Duodenal mucosa (tissue), 2 donors: ENCODE measurements around the gene MERTK.

Experiments
- H3K27ac ChIP-seq: one replicate; pipeline ENCODE4 v1.7.0; 2013; ENCODE audit warnings: low read depth, low read length
- H3K27me3 ChIP-seq, 2 donors: one replicate each; pipeline ENCODE4 v1.7.0; 2013; ENCODE audit warnings: low read length in 2 of 2, control low read depth in 1 of 2; ENCODE audit not compliant: insufficient read depth in 2 of 2, control insufficient read depth in 1 of 2
- H3K36me3 ChIP-seq, 2 donors: one replicate each; pipeline ENCODE4 v1.7.0; 2013; ENCODE audit warnings: low read length in 2 of 2, control low read depth in 1 of 2; ENCODE audit not compliant: insufficient read depth in 2 of 2, control insufficient read depth in 1 of 2
- H3K4me1 ChIP-seq, 2 donors: one replicate each; pipeline ENCODE4 v1.7.0; 2013; ENCODE audit warnings: low read length in 2 of 2, control low read depth in 1 of 2; ENCODE audit not compliant: insufficient read depth in 2 of 2, control insufficient read depth in 1 of 2
- H3K4me3 ChIP-seq, 2 donors: one replicate each; pipeline ENCODE4 v1.7.0; 2013; ENCODE audit warnings: low read length in 2 of 2, low read depth in 1 of 2
- H3K9ac ChIP-seq, 2 donors: one replicate each; pipeline ENCODE4 v1.7.0; 2013; ENCODE audit warnings: low read length in 2 of 2, low read depth in 1 of 2
- H3K9me3 ChIP-seq, 2 donors: one replicate each; pipeline ENCODE4 v1.7.0; 2013; ENCODE audit warnings: low read length in 2 of 2, control low read depth in 1 of 2; ENCODE audit not compliant: control insufficient read depth in 1 of 2

The MERTK gene

DNA sequence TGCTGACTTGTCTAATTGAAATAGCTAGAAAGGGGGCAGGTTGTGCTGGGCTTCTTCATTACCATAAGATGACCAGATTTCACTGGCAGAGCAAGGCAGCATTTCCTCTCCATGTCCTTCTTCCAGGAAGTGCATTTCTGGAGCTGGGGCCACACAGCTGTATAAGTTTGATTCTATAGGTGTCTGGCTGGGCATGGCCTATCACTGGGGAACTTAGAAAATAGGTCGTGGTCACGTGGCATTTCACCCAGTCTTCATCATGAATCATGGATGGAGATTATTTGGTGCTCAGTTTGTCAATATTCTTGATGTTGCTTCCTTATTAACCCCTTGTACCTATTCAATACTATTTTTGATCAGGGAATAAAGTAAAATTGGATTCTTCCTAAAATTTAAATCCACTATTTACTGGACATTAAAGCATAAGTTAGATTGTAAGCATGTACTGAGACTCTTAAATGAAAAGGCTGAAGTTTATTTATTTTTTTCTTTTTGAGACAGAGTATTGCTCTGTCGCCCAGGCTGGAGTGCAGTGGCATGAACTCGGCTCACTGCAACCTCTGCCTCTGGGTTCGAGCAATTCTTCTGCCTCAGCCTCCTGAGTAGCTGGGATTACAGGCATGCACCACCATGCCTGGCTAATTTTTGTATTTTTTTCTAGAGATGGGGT lies 107.1 kb downstream of the MERTK start:
- Histone ChIP-seq H3K4me3 (no peak overlapping the region), H3K9ac (no peak overlapping the region), H3K27ac (no peak overlapping the region), H3K27me3 (no peaks in the 10 kb centered on the region), H3K36me3 (peaks cover 0 to 25% of the 10 kb centered on the region in 2 donors), H3K4me1 (peaks cover 2 to 3% of the 10 kb centered on the region in 2 donors), H3K9me3 (no peaks in the 10 kb centered on the region)

DNA sequence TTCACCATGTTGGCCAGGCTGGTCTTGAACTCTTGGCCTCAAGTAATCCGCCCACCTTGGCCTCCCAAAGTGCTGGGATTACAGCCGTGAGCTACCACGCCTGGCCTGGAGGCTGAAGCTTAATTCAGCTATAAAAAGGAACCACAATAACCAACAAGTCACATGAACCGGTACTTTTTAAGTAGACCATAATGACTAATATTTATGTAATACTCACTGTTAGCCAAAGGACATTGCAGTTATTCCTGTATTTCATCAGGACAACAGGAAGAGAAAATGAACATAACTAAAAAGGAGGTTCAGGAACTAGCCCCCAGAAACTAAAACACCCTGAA lies 107.6 kb downstream of the MERTK start:
- Histone ChIP-seq H3K9me3 (no peaks in the 10 kb centered on the region), H3K36me3 (peaks cover 0 to 25% of the 10 kb centered on the region in 2 donors), H3K27ac (no peak overlapping the region), H3K4me1 (peaks cover 0 to 8% of the 10 kb centered on the region in 2 donors), H3K4me3 (no peak overlapping the region), H3K9ac (no peak overlapping the region), H3K27me3 (no peaks in the 10 kb centered on the region)

DNA sequence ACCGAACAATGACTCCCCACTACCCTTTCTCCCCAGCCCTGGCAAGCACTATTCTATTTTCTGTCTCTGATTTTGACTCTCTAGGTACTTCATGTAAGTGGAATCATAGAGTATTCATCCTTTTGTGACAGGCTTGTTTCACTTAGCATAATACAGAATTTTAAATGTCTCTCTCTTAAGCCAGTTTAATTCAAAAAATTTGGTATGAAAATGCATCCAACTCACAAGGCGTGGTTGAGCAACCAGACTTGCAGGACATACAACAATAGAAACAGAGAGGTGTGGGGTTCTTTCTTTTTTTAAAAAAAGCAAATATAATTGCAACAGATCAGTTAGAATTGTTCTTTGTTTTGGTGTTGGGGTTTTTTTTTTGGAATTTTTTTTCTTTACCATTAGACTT lies 109.1 kb downstream of the MERTK start:
- Histone ChIP-seq H3K36me3 (peaks cover 0 to 30% of the 10 kb centered on the region in 2 donors), H3K27ac (no peak overlapping the region)

DNA sequence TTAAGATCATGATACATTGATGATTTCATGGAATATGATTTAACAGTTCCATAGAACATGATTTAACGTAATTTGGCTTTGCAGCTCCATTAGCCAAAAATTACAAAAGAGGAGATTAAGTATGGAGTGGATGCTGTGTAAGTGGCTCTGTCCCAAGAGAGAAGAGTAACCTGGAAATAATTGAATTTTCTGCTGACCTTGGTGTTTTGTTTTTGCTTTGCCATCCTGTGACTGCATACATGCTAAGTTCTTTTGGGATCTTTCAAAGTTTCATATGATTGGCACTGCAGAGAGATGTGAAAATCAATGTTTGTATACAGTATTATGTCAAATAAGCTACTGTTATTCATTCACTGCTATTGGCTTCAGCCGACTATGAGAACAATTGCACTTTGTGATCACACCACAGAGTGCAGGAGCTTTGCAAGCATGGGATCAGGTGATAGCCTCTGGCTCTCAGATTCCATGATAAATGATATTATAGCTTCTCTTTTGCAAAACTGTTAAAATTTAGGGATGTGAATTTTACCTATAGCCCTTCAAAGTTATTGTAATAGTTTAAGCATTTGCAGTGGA lies 110.6 kb downstream of the MERTK start:
- Histone ChIP-seq H3K27ac (no peak overlapping the region), H3K9ac (no peak overlapping the region), H3K27me3 (no peaks in the 10 kb centered on the region), H3K36me3 (peaks cover 0 to 33% of the 10 kb centered on the region in 2 donors), H3K9me3 (no peaks in the 10 kb centered on the region), H3K4me1 (peaks cover 0 to 11% of the 10 kb centered on the region in 2 donors), H3K4me3 (no peak overlapping the region)

More for the DNA sequence above, 109.1 kb downstream of the MERTK start:
- H3K9me3 ChIP-seq, result no peaks in the 10 kb centered on the region
- H3K4me3 ChIP-seq, result no peak overlapping the region
- H3K4me1 ChIP-seq, result peaks cover 0 to 11% of the 10 kb centered on the region in 2 donors
- H3K27me3 ChIP-seq, result no peaks in the 10 kb centered on the region
- no peak overlapping the region for H3K9ac ChIP-seq

DNA sequence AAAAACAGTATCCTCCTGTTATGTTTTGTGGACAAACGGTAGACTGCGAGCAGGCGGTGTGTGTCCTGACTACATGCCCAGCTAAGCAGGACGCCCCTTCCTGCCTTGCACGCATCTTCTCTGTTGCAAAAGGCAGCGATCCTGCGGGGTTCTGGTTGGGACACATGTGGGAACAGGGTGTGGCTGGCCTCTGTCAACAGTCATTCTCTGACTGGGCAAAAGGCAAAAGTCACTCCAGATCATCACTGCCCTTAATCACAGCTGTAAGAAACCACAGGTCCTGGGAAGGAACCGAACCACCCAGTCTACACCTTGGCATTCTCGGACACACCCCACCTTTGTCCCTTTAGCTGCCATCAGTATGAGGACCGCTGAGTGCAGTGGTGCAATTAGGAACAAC lies 112.3 kb downstream of the MERTK start:
- H3K9me3 ChIP-seq, result no peaks in the 10 kb centered on the region
- no peak overlapping the region for H3K4me3 ChIP-seq
- H3K4me1 ChIP-seq, result peaks cover 0 to 11% of the 10 kb centered on the region in 2 donors
- H3K27ac ChIP-seq, result no peak overlapping the region
- no peaks in the 10 kb centered on the region for H3K27me3 ChIP-seq
- H3K9ac ChIP-seq, result no peak overlapping the region
- peaks cover 0 to 33% of the 10 kb centered on the region in 2 donors for H3K36me3 ChIP-seq

DNA sequence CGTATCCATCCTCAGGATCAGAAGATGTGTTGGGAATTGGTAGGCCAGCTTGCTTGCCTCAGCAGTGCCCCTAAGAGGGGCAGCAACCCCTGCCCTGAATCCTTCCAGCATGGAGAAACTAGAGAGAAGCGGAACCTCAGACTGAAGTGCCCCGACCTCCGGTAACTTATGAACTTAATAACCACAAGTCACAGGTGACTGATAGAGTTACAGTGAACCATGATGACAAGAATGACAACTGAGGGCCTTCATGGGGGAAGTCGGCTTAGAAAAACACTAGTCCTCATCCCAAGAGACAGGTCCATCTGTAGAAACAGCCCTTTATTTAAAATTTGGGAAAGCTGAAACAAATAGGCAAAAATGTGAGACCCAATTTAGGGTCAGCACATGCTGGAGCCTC lies 114.1 kb downstream of the MERTK start:
- H3K27ac ChIP-seq, result no peak overlapping the region
- H3K4me1 ChIP-seq, result peaks cover 0 to 11% of the 10 kb centered on the region in 2 donors
- peaks cover 0 to 33% of the 10 kb centered on the region in 2 donors for H3K36me3 ChIP-seq
- H3K9ac ChIP-seq, result no peak overlapping the region
- no peak overlapping the region for H3K4me3 ChIP-seq
- H3K9me3 ChIP-seq, result no peaks in the 10 kb centered on the region
- no peaks in the 10 kb centered on the region for H3K27me3 ChIP-seq

DNA sequence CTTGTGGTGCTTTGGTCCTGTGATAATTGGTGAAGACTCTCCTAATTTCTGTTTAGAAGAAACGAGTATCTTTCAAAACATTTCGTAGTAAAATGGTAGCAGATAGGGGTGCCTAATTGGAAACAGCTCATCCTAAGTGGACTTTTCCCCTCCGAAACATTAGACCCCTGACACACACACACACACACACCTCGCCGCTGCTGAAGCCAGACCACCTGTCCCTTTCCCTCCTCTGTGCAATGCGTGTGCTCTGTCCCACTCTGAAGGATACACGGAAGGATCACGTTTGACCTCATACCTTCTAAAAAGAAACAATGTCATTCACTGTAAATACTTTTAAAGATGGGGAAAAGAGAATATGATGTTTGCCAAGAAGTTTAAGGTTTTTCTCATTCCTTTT lies 120.4 kb downstream of the MERTK start:
- no peaks in the 10 kb centered on the region for H3K9me3 ChIP-seq
- H3K4me3 ChIP-seq, result no peak overlapping the region
- H3K9ac ChIP-seq, result no peak overlapping the region
- peaks cover 0 to 8% of the 10 kb centered on the region in 2 donors for H3K4me1 ChIP-seq
- H3K36me3 ChIP-seq, result peaks cover 0 to 10% of the 10 kb centered on the region in 2 donors
- no peak overlapping the region for H3K27ac ChIP-seq
- no peaks in the 10 kb centered on the region for H3K27me3 ChIP-seq

DNA sequence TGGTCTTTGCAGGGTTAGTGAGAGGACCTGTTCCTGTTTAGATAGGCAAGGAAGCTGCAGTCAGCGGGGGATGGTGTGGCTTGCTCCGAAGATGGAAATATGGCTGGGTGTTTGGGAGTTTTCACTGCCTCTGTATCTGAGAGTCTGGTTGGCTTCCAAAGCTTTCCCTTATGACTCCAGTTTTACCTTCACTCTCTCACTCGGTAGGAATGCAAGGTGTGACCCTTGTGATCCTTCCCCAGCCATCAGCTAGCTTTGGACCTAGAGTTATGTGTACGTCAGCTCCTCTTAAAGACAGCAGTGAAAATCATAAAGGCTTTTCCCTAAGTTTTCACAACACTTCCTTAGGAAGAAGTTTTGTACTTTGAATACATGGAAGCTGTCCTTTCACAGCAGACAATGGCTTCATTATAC lies 121.2 kb downstream of the MERTK start:
- peaks cover 0 to 8% of the 10 kb centered on the region in 2 donors for H3K4me1 ChIP-seq
- no peaks in the 10 kb centered on the region for H3K27me3 ChIP-seq
- H3K4me3 ChIP-seq, result no peak overlapping the region
- no peaks in the 10 kb centered on the region for H3K9me3 ChIP-seq
- H3K27ac ChIP-seq, result no peak overlapping the region
- H3K9ac ChIP-seq, result no peak overlapping the region
- H3K36me3 ChIP-seq, result peaks cover 0 to 10% of the 10 kb centered on the region in 2 donors

DNA sequence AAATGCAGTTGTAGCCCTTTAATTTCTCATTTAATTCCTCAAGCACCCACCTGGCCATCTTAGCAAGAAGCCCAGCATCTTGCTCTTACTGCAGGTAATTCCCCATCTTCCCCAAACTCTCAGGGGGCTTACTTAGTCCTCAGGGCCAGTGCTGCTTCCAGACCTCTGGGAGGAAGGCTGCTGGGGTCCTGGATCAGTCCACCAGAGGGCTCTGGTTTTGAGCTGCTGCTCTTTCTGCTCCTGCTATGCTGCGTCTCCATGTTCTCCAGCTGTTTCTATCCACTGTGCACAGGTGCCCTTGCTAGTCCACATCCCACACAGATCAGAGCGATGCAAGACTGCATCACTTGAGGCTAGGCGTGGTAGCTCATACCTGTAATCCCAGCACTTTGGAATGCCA lies 122.2 kb downstream of the MERTK start:
- H3K27ac ChIP-seq, result no peak overlapping the region

DNA sequence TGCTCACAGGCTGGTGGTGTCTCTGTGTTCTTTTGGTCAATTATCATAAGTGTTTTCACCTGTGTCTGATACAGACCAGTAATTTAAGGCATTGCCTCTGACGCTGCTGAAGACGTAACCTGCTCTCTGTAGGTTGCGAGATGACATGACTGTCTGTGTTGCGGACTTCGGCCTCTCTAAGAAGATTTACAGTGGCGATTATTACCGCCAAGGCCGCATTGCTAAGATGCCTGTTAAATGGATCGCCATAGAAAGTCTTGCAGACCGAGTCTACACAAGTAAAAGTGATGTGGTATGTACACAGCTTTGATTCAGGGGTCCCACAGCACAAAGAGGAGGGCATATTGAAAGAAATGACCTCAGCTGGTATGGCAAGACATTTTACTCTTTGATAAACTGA lies 122.9 kb downstream of the MERTK start:
- Histone ChIP-seq H3K9me3 (no peaks in the 10 kb centered on the region), H3K4me3 (no peak overlapping the region), H3K4me1 (peaks cover 0 to 8% of the 10 kb centered on the region in 2 donors), H3K27ac (no peak overlapping the region), H3K36me3 (peaks cover 0 to 10% of the 10 kb centered on the region in 2 donors), H3K27me3 (no peaks in the 10 kb centered on the region), H3K9ac (no peak overlapping the region)

More for the DNA sequence above, 122.2 kb downstream of the MERTK start:
- Histone ChIP-seq H3K27me3 (no peaks in the 10 kb centered on the region), H3K36me3 (peaks cover 0 to 10% of the 10 kb centered on the region in 2 donors), H3K9me3 (no peaks in the 10 kb centered on the region), H3K4me3 (no peak overlapping the region), H3K9ac (no peak overlapping the region), H3K4me1 (peaks cover 0 to 8% of the 10 kb centered on the region in 2 donors)
